Naive B cell (primary cell): ENCODE measurements around the gene SYT13. TPM values are rescaled to one million over a fixed set of nuclear protein-coding genes. Genes with fewer than 3 reads are reported as not detected.

Source experiments
- polyA plus RNA-seq, 6 donors: library from polyadenylated mRNA; unstranded; fragments of 300-500 nt; fragmentation: Illumina TruSeq; gene quantifications; one replicate each; pipeline ENCODE4 v1.2.3, GENCODE V29; 2021; ENCODE audit warnings: low read depth in 6 of 6

Gene SYT13
- polyA plus RNA-seq, 6 donors from 2014 or later = not detected

Other genes starting within 250 kb of the SYT13 start
- 1 to 10 TPM in 5 of 6 donors, under 1 TPM in 1; 0.75 to 3.6 (median 1.6) TPM for gene PRDM11, start 139.7 kb downstream of the SYT13 start, polyA plus RNA-seq